22Rv1 (cell line): ENCODE results near the gene SERF1B.
"Not testable (repeated sequence)": the region's sequence is repeated elsewhere in the genome, so short reads cannot be mapped to it uniquely, and the experiment has no call there.

Source experiments
- H3K27ac ChIP-seq: fragments of 450-650 bp; 2 replicates; pipeline ENCODE4 v1.5.1; 2017

SERF1B gene

GRCh38 chr5:70025106-70025844 is at the start of gene SERF1B:
Gene SERF1B (plus strand): TSS chr5:70025251. CDS start chr5:70025452, 201 bp downstream.
- H3K27ac ChIP-seq = not testable (repeated sequence)

- H3K27ac ChIP-seq = not testable (repeated sequence)
Measured at GRCh38 chr5:69991713-69992112, 33.3 kb upstream of the SERF1B start.

GRCh38 chr5:69995535-69995934 is 29.5 kb upstream of the SERF1B start:
- not testable (repeated sequence) for H3K27ac ChIP-seq

GRCh38 chr5:70020660-70021059 is 4.4 kb upstream of the SERF1B start:
- H3K27ac ChIP-seq = not testable (repeated sequence)

GRCh38 chr5:70025845-70026145 is 744 bp downstream of the SERF1B start:
- H3K27ac ChIP-seq = not testable (repeated sequence)

- not testable (repeated sequence) for H3K27ac ChIP-seq
Measured at GRCh38 chr5:70031204-70031603, 6.2 kb downstream of the SERF1B start.

GRCh38 chr5:70041411-70041810 is 16.4 kb downstream of the SERF1B start:
- H3K27ac ChIP-seq = not testable (repeated sequence)

- H3K27ac ChIP-seq = not testable (repeated sequence)
Measured at GRCh38 chr5:70049790-70050142, 24.7 kb downstream of the SERF1B start.

- H3K27ac ChIP-seq = not testable (repeated sequence)
Measured at GRCh38 chr5:70056289-70056942, 31.4 kb downstream of the SERF1B start.

- not testable (repeated sequence) for H3K27ac ChIP-seq
Measured at GRCh38 chr5:70057140-70057539, 32.1 kb downstream of the SERF1B start.

- not testable (repeated sequence) for H3K27ac ChIP-seq
Measured at GRCh38 chr5:70077632-70078031, 52.6 kb downstream of the SERF1B start.

- not testable (repeated sequence) for H3K27ac ChIP-seq
Measured at GRCh38 chr5:70088907-70089464, 63.9 kb downstream of the SERF1B start.

- H3K27ac ChIP-seq = not testable (repeated sequence)
Measured at GRCh38 chr5:70091776-70092175, 66.7 kb downstream of the SERF1B start.
